Measurements from ENCODE around the gene THADA. TPM values are rescaled to one million over a fixed set of nuclear protein-coding genes. Genes with fewer than 3 reads are reported as not detected.
A peak's percentile ranks its signal among the peaks of the same experiment; 100 is the strongest.

Gene THADA
- total RNA-seq, 4 donors from 2014 or later = 49.9 to 90.2 (median 65.2) TPM

DNA sequence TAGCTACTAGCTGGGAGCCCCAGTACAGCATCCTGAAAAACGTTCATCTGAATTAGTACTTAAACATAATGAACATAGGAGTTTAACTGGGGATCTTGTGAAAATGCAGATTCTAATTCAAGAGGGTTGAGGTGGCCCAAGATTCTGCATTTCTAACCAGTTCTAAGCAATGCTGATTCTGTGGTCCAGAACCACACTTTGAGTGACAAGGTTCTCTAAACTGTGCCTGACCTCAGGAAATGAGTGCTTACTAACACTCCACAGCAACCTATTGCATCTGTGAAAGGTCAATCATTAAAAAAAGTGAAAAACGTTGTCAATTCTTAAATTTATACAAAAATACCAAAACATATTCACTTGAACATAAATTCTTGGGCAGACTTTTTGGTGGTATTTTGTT, 212.3 kb downstream of the THADA start:
- Histone ChIP-seq H3K27ac (no peak overlapping the region), H3K27me3 (no peaks in the 10 kb centered on the region), H3K36me3 (no peaks in the 10 kb centered on the region), H3K4me1 (peaks cover 17% of the 10 kb centered on the region in 2 donors), H3K9me3 (no peaks in the 10 kb centered on the region), H3K4me3 (replicated peaks in 1 of 3) (no peak overlapping the region)
- no peak for DNase-seq
- WGBS, 2 donors = 82 to 86% methylated on average over 2 of the region's 2 CpGs
- TF ChIP-seq CTCF (IDR thresholded peaks at IDR 0.05) (no peak), POLR2A (IDR thresholded peaks at IDR 0.05) (no peak)
- intact Hi-C loops (cut with DNase I) = no loop called here

GRCh38 chr2:43379494-43379893, 216.3 kb downstream of the THADA start:
- Histone ChIP-seq H3K9me3 (no peaks in the 10 kb centered on the region), H3K27ac (no peak overlapping the region), H3K4me1 (peaks cover 8 to 17% of the 10 kb centered on the region in 2 donors), H3K36me3 (no peaks in the 10 kb centered on the region), H3K27me3 (no peaks in the 10 kb centered on the region), H3K4me3 (replicated peaks in 1 of 3) (no peak overlapping the region)
- intact Hi-C loops (cut with DNase I) = no loop called here
- WGBS, 2 donors = 97 to 100% methylated on average over 1 of the region's 1 CpG
- DNase-seq = no peak
- no peak for TF ChIP-seq CTCF (IDR thresholded peaks at IDR 0.05)
- TF ChIP-seq POLR2A (IDR thresholded peaks at IDR 0.05) = no peak

- DNase-seq = no peak
- intact Hi-C loops (cut with DNase I) = no loop called here
- H3K36me3 ChIP-seq = no peaks in the 10 kb centered on the region
- peaks cover 8 to 17% of the 10 kb centered on the region in 2 donors for H3K4me1 ChIP-seq
- no peak for TF ChIP-seq POLR2A (IDR thresholded peaks at IDR 0.05)
- no peak for TF ChIP-seq CTCF (IDR thresholded peaks at IDR 0.05)
- H3K27ac ChIP-seq = no peak overlapping the region
- no peak overlapping the region for H3K4me3 ChIP-seq (replicated peaks in 1 of 3)
- no peaks in the 10 kb centered on the region for H3K9me3 ChIP-seq
- WGBS, 2 donors = 93 to 95% methylated on average over 3 of the region's 3 CpGs
- no peaks in the 10 kb centered on the region for H3K27me3 ChIP-seq
These were observed 218.5 kb downstream of the THADA start for GRCh38 chr2:43377327-43377726.

DNA sequence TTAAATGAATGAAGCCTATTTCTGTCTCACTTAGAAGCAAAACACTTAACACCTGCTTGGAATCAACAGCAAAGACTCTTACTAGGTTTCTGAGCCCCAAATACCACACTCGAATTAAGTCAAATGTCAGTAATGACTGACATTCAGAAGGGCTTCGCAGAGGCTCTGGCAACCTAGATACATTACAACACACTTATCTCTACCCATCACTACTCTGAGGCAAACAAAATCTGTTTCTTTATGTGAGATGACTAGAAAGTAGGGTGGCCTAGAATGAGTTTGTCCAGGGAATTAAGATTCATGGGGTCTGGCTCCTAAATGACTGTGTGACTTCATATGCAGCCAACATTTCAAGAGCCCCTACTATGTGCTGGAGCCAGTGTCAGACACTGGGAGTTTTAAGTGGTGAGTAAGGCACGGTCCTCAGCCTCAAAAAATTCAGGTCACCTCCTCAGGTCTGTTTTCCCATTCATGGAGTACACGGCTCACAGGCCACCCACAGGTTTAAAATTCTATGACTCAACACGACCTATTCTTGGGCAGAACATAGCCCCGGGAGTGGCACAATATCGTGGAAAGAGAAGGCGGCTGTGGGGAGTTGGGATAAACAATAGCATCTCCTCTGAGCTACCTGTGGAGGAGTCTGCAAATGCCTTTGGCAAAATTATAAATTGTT, 219.2 kb downstream of the THADA start:
- no peak for DNase-seq
- no peaks in the 10 kb centered on the region for H3K27me3 ChIP-seq
- peaks cover 12 to 17% of the 10 kb centered on the region in 2 donors for H3K4me1 ChIP-seq
- no peaks in the 10 kb centered on the region for H3K36me3 ChIP-seq
- TF ChIP-seq POLR2A (IDR thresholded peaks at IDR 0.05) (no peak), CTCF (IDR thresholded peaks at IDR 0.05) (no peak)
- intact Hi-C loops (cut with DNase I) = no loop called here
- WGBS, 2 donors = 90% methylated on average over 8 of the region's 8 CpGs
- H3K27ac ChIP-seq = peak overlapping the region in 1 of 3 donors; percentile 67
- H3K9me3 ChIP-seq = no peaks in the 10 kb centered on the region
- no peak overlapping the region for H3K4me3 ChIP-seq (replicated peaks in 1 of 3)

GRCh38 chr2:43375746-43376522, 219.9 kb downstream of the THADA start:
- Histone ChIP-seq H3K27me3 (no peaks in the 10 kb centered on the region), H3K36me3 (no peaks in the 10 kb centered on the region), H3K9me3 (no peaks in the 10 kb centered on the region), H3K4me3 (replicated peaks in 1 of 3) (no peak overlapping the region), H3K4me1 (peaks cover 17 to 19% of the 10 kb centered on the region in 2 donors), H3K27ac (peak overlapping the region; percentile 5 to 67 (median 14))
- no peak for DNase-seq
- intact Hi-C loops (cut with DNase I) = no loop called here
- TF ChIP-seq CTCF (IDR thresholded peaks at IDR 0.05) (no peak), POLR2A (IDR thresholded peaks at IDR 0.05) (no peak)
- 63 to 75% methylated on average over 3 of the region's 3 CpGs for WGBS, 2 donors

All from thyroid gland (tissue), 4 donors.